BE2C (cell line): ENCODE measurements around the gene PMS2.
"Not testable (repeated sequence)": the region's sequence is repeated elsewhere in the genome, so short reads cannot be mapped to it uniquely, and the experiment has no call there.

ENCODE experiments used
- DNase-seq: peaks from one replicate; pipeline ENCODE4 v3.0.0-alpha.2; 2020
- H3K27me3 ChIP-seq: fragments of 250-450 bp; sonication (Bioruptor Pico); 2 replicates; pipeline ENCODE4 v1.5.1; 2020; ENCODE audit warnings: mild to moderate bottlenecking
- H3K36me3 ChIP-seq: fragments of 250-450 bp; sonication (Bioruptor Pico); 2 replicates; pipeline ENCODE4 v1.5.1; 2020; ENCODE audit warnings: mild to moderate bottlenecking
- H3K4me1 ChIP-seq: fragments of 250-450 bp; sonication (Bioruptor Pico); 2 replicates; pipeline ENCODE4 v1.5.1; 2020
- H3K4me3 ChIP-seq: 2 replicates; pipeline ENCODE4 v1.5.1; 2011; ENCODE audit warnings: low read depth, low read length
- H3K9me3 ChIP-seq: fragments of 250-450 bp; sonication (Bioruptor Pico); 2 replicates; pipeline ENCODE4 v1.5.1; 2020

PMS2 gene

GRCh38 chr7:5924630-5925029 lies 84.2 kb downstream of the PMS2 start:
- DNase-seq = not testable (repeated sequence)

DNA sequence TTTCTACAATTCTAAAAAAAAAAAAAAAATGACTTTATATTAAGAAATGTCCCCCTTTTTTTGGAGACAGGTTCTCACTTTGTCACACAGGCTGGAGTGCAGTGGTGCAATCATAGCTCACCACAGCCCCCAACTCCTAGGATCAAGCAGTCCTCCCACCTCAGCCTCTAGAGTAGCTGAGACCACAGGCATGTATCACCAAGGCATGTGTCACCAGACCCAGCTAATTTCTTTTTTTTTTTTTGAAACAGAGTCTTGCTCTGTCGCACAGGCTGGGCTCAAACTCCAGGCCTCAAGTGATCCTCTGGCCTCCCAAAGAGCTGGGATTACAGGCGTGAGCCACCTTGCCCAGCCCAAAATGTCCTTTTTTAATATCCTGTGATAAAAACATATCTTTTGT lies 84.7 kb downstream of the PMS2 start:
- not testable (repeated sequence) for H3K36me3 ChIP-seq, H3K4me1 ChIP-seq, H3K9me3 ChIP-seq, H3K27me3 ChIP-seq, DNase-seq, H3K4me3 ChIP-seq

More at GRCh38 chr7:5924630-5925029, 84.2 kb downstream of the PMS2 start:
- not testable (repeated sequence) for H3K4me1 ChIP-seq, H3K36me3 ChIP-seq, H3K27me3 ChIP-seq, H3K4me3 ChIP-seq, H3K9me3 ChIP-seq
